ENCODE data around the gene PDZRN3. TPM values are rescaled to one million over a fixed set of nuclear protein-coding genes. Genes with fewer than 3 reads are reported as not detected.

The PDZRN3 gene
- total RNA-seq, 1 donor from 2014 or later: not detected

DNA sequence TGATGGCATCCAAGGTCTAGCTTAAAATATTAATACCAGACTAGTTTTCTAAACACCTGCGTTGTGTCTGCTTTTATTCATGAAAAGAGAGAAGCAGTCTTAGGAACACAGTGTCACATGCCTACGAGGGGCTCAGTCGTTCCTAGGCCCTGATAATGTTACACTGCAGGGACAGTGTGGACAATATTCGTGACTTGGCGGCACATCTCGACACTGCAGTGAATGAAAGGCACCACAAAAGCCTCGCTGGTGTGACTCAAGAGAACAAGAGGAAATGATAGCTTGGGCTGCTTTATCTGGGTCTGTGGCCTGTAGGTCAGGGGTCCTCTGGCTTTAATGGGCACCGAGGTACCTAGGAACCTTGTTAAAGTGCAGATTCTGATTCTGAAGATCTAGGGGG lies 226.7 kb downstream of the PDZRN3 start:
- no peak for DNase-seq (ENCODE audit: low read depth, low spot score)

- no peak for DNase-seq (ENCODE audit: low read depth, low spot score)
These were observed 230.5 kb downstream of the PDZRN3 start for GRCh38 chr3:73394240-73394639.

GRCh38 chr3:73393005-73393404 lies 231.7 kb downstream of the PDZRN3 start:
- DNase-seq (ENCODE audit: low read depth, low spot score): no peak

- DNase-seq (ENCODE audit: low read depth, low spot score): no peak
These were observed 232.8 kb downstream of the PDZRN3 start for GRCh38 chr3:73391984-73392383.

GRCh38 chr3:73389928-73390327 lies 234.8 kb downstream of the PDZRN3 start:
- DNase-seq (ENCODE audit: low read depth, low spot score): no peak

- DNase-seq (ENCODE audit: low read depth, low spot score): no peak
These were observed 235.5 kb downstream of the PDZRN3 start for GRCh38 chr3:73389117-73389813.

- DNase-seq (ENCODE audit: low read depth, low spot score): no peak
These were observed 239.2 kb downstream of the PDZRN3 start for GRCh38 chr3:73385568-73385967.

- DNase-seq (ENCODE audit: low read depth, low spot score): no peak
These were observed 240.4 kb downstream of the PDZRN3 start for GRCh38 chr3:73384091-73384906.

- no peak for DNase-seq (ENCODE audit: low read depth, low spot score)
These were observed 241.2 kb downstream of the PDZRN3 start for GRCh38 chr3:73383470-73384049.

- no peak for DNase-seq (ENCODE audit: low read depth, low spot score)
These were observed 243.2 kb downstream of the PDZRN3 start for GRCh38 chr3:73381551-73381950.

DNA sequence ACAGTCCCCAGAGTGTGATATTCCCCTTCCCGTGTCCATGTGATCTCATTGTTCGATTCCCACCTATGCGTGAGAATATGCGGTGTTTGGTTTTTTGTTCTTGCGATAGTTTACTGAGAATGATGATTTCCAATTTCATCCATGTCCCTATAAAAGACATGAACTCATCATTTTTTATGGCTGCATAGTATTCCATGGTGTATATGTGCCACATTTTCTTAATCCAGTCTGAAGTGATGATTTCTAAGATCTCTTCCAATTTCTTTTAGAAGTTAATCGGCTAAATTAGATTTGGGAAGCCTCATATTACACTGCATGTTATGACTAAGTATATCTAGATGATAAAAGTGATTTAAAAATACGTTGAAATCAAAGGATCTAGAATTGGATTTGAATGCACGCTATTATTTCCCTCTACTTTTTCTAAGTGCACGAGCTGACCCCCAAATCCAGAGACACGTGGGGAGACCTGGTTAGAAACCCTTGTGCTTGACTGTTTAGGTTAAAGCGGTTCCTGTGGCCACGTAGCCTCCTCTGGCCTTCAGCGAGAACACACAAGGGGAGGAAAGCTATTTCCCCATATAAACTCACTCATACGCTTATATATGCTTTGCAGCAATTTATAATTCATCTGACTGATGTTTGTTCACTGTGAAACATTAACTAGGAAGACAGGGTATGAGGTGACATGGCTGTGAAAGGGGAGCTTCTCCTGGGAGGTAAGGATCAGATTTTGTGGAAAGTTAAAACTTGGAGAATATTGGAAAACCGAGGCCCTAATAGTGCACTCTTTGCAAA lies 243.8 kb downstream of the PDZRN3 start:
- DNase-seq (ENCODE audit: low read depth, low spot score): no peak

GRCh38 chr3:73379465-73379864 lies 245.3 kb downstream of the PDZRN3 start:
- no peak for DNase-seq (ENCODE audit: low read depth, low spot score)

DNA sequence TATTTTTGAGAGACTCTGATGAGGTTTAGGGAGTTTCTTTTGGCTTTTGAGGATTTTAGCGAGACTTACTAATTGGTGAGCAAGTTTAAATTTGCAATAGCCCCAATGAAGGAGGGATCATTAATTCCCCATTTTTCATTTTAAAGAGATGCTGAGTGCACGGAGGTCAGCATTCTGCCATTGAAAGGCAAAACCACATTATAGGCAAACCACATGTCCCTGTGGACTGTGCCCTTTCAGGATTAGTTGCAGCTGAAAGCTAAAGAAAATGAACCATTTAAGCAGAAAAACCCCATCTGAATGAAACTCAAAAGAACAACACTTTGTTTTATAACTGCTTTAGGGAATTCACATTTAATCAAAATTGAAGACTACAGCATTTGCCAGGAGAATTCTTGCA lies 246.5 kb downstream of the PDZRN3 start:
- DNase-seq (ENCODE audit: low read depth, low spot score): no peak

DNA sequence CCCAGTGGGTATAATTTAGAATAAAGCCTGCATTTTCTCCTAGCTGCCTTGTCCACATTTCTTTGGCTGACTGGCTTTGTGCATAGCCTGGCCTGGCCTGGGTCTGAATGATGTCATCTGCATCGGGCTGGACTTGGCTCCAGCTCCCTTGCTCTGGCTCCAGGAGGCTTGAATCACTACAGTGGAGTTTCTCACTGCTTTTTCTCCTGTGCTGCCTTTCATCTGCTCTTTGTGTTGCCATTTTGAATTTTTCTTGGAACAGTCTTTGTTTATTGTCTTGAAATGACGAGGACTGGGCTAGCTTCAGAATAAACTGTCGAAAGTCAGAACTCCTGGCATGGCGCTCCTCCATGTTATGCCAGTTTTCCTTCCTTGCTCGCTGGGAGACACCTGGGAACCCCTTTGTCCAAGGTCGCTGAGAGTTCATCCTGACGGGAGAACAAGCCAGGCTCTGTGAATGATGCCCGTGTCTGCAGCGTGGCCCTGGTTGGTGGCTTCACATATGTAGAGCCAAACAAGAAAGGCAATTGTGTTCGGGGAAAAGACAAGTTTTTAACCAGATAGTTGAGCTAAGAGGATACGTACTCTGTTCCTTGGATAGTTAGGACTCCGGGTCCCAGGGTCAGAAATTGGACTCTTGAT lies 258.9 kb downstream of the PDZRN3 start:
- DNase-seq (ENCODE audit: low read depth, low spot score): no peak

DNA sequence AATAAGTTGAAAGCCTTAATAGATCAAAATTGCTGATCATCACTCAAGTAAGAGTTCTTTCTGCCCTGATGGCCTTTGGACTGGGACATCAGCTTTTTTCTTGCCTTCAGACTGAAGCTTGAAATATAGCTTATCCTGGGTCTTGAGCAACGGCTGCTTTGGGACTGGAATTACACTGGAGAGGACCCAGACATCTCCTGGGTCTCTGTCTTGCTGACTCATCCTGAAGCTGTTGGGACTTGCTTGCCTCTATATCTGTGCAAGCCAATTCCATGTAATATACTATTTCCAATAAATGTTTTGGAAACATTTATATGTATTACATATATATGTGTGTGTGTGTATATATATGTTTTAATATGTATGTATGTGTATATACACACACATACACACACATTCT lies 260.2 kb downstream of the PDZRN3 start:
- no peak for DNase-seq (ENCODE audit: low read depth, low spot score)

- DNase-seq (ENCODE audit: low read depth, low spot score): no peak
These were observed 261.6 kb downstream of the PDZRN3 start for GRCh38 chr3:73363093-73363492.

- DNase-seq (ENCODE audit: low read depth, low spot score): no peak
These were observed 263.1 kb downstream of the PDZRN3 start for GRCh38 chr3:73361591-73361990.

DNA sequence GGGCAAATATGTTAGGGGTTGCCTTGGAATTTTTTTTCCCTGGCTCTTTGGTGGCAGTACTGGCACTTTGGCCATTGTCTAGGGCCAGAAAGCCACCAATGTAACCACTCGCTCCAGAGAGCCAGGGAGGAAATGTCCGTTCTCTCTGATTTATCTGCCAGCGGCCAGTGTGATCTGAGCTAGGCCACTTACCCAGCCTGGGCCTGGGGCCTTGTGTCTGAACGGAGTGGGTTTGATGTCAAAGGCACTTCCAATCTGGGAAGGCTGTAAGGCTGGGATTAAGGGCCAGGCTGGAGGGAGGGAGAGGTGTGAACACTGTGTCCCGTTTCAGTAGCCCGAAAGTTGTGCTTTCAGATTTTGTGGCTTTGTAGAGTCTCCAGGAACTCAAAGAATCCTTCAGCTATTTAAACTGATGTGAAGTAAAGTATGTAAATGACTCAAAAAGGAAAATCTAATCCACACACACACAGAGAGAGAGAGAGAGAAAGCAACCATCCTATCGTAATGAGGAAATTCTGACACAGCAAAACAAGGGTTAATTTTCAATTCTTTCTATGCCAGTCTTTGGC lies 271.0 kb downstream of the PDZRN3 start:
- DNase-seq (ENCODE audit: low read depth, low spot score): no peak

DNA sequence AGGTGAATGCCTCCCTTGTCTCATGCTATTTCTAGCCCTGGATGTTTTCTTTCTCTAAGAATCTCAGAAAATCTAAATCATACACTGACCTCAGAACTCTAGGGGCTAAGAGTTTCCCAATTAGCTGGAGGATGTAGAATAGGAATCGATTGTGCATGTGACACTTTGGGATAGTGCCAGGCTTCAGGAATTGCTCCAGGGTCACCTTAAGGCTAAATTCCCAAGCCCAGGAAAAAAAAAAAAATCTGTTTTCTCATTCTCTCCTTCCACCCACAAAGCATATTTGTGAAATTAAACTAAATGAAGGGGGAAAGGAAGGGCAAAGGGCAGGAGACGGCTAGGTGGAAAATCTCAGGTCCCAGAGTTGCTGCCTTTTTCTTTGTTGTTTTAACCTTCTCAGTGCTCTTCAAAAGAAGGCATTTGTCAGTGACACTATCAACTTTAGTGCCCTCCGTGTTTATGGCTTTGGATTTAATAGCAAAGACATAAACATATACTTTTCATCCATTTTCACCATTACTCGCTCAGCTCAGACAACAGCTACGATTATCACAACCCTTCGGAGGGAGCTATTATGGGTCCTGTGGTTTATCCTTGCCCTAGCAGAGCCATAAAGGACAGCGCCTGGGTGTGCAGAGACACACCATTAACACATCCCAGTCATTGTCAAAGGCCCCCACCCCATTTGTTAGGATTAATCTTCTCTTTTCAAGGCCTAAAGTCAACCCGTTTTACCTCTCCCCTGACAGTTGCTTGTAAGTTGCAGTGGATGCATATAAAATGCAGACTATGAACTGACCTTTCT lies 271.7 kb downstream of the PDZRN3 start:
- DNase-seq (ENCODE audit: low read depth, low spot score): no peak
